A673 (cell line): ENCODE results near the gene MPC1L.

ENCODE experiments used
- CTCF ChIP-seq: fragments of 300-800, 200-600 bp; sonication (generic); conservative IDR thresholded peaks from 2 replicates; pipeline ENCODE4 v1.5.1; 2017; ENCODE audit warnings: low read depth, mild to moderate bottlenecking, antibody characterized with exemption, low read length, moderate library complexity, mixed read lengths
- EZH2 ChIP-seq: fragments of 200-600 bp; sonication (generic); IDR thresholded peaks from 2 replicates; pipeline ENCODE4 v1.6.1; 2017; ENCODE audit warnings: borderline replicate concordance, low read depth, mild to moderate bottlenecking, mixed read lengths, antibody characterized with exemption, low read length; ENCODE audit not compliant: poor library complexity, severe bottlenecking

DNA sequence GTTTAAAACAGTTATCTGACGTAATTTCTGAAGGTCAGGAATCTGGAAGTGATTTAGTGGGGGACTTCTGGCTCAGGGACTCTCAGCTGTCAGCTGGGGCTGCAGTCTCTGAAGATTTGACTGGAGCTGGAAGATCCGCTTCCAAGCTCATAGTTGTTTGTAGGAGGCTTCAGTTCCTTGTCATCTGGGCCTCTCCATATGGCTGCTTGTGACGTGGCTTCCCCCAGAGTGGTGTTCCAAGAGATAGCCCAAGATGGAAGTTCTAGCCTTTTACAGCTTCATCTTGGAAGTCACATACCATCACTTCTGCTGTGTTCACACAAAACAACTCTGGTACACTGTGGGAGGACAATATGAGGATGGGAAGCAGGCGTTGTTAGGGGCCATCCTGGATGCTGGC lies 2.1 kb downstream of the MPC1L start:
- TF ChIP-seq CTCF (no peak), EZH2 (no peak)
